HG03575 (cell line): Measurements from ENCODE around the gene PDSS2.
"Not testable (repeated sequence)": the region's sequence is repeated elsewhere in the genome, so short reads cannot be mapped to it uniquely, and the experiment has no call there.

Source experiments
- ATAC-seq: cut with Tn5 transposase; IDR thresholded peaks from one replicate; pipeline ENCODE4 v1.9.1; 2021; ENCODE audit not compliant: unreplicated experiment, insufficient number of reproducible peaks, low FRiP score; ENCODE audit errors: extremely low read depth

PDSS2 gene

DNA sequence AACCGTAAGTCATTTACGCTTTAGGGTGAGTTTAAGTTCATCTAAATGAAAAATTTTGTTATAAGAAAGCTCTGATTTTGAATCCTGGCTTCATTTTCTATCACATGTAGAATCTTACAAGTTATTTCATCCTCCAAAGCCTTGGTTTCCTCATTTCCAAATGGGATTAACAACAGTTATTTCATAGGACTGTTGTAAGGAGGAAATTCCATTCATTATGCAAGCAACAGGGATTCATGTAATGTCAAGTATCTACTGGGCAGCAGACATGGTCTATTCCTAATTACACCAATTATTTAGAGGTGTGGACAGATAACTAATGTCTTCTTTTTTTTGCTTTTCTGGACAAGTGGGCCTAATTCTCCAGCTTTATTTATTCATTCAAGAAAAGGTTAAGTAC, 154.0 kb downstream of the PDSS2 start:
- ATAC-seq, result no peak

DNA sequence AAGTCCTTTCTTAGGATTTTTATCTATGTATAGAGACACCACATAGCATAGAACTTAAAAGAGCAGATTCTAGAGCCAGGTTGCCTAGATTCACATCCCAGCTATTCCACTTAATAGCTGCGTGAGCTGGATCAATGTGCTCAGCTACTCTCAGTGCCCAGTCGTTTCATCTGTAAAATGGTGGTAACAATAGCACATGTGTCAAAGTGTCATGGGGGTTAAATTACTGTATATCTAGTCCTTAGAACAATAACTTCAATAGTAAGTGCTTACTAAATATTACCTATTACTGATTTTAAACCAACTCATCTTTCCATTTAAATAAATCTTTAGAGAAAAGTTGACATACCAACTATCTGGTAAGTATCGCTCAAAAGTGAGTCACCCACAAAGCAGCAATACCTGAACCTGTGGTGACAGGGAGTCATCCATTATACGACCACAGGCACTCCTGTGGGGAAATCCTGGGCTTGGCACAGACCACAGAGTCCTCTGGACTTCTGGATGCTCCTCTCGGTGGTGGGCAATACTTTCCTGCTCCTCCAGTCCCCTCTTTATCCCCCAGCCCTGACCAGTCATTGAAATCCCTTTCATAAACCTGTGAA, 154.8 kb downstream of the PDSS2 start:
- ATAC-seq, result no peak

DNA sequence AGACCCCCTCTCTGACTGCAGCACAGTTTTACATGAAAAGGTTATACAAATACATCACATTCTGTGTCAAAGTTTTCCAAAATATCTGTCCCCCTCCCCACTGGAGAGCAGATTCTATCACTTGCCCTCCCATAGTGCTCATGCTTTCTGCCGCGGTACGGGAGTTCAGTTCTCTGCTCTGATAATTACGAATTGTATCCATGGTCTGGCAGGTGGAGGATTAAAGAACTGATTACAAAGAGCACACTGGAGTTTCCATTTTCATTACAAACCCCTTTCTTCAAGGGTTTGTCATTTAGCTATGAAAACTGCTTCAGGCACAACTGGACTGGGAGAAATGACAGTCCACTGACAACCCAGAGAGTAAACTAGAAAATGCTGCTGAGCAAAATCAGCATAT, 166.0 kb downstream of the PDSS2 start:
- no peak for ATAC-seq

DNA sequence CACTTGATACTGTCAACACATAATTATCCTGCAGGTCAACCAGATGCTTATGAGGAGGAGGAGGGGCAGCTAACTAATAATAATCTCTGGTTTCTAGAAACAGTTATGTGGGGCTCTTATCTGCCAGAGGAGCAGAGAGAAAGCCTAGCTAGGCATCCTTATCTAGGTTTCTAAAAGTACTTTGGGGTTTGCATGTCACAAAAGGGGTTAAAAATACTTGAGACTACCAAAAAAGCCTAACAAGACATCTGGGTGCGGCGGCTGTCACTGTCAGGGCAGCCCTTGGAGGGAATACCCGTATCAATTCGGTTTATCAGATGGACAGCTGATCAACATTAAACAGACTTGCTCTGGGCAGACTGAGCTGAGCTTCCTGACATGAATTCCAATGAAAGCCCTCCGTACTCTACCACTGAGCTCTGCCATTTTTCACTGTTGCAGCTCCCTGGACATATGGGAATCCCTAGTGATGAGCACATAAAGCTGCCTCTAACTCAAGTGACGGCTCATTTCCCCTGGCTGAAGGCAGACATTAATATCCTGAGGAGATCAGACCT, 166.6 kb downstream of the PDSS2 start:
- no peak for ATAC-seq

DNA sequence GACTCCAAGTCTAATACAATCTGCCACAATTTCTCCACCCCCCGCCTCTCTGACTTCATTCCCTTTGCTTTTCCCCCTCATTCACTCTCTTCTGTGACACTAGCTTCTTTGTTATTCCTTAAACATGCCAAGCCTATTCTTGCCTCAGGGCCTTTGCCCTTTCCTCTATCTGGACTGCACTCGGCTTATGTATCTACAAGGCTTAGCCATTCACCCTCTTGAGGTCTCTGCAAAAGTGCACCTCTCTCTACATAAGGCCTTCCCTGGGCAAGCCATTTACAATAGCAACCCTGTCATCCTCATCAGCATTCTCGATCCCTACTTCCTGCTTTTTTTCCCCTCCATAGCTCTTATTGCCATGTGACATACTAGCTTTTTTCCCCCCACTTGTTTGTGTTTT, 168.9 kb downstream of the PDSS2 start:
- no peak for ATAC-seq

DNA sequence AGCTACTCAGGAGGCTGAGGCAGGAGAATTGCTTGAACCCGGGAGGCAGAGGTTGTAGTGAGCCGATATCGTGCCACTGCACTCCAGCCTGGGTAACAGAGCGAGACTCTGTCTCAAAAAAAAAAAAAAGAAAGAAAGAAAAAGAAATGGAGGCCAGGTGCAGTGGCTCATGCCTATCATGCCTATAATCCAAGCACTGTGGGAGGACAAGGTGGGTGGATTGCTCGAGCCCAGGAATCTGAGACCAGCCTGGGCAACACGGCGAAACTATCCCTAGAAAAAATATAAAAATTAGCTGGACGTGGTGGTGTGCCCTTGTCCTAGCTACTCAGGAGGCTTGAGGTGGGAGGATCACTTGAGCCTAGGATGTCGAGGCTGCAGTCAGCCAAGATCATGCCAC, 170.1 kb downstream of the PDSS2 start:
- ATAC-seq, result not testable (repeated sequence)

DNA sequence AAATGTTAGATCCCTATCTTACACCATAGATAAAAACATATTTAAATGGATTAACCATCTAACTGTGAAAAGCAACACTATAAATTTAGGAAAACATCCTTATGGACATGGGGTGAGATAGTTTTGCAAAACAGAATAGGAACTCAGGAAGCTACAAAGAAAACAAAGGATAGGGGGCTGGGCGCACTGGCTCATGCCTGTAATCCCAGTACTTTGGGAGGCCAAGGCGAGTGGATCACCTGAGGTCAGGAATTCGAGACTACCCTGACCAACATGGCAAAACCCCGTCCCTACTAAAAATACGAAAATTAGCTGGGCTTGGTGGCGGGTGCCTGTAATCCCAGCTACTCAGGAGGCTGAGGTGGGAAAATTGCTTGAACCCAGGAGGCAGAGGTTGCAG, 173.7 kb downstream of the PDSS2 start:
- not testable (repeated sequence) for ATAC-seq

DNA sequence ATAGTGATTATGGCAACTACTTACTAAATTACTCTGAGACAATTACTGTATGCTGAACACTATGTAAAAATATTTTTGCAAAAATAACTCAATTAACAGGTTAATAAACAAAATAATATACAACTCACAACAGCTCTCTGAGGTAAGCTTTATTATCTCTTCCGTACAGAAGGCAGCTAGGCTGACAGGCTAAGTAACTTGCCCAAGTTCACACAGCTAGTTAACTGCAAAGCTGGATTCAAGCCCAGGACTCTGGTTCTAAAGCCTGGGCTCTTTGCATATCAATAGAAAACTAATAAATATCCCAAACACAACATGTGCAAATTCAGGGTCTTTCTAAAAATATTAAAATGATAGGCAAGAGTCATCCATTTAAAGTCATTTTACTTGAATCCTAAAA, 174.6 kb downstream of the PDSS2 start:
- ATAC-seq, result no peak

DNA sequence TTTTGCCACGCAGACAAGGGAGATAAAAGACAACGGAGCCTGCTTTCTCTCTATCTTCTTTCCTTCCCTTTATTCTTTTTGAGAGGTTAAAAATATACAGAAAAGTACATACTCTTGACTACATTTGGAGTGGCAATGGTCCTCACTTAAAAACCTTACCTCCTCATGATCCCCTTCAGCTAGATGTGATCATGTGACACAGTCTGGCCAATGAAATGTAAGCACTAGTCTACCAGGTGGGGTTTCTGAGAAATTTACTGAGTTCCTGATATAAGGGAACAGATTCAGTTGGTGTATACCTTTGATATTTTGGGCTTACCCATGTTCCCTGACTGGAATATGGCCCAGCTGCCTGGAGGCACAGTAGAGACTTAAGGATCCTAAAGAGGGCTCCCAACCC, 178.6 kb downstream of the PDSS2 start:
- ATAC-seq, result no peak

DNA sequence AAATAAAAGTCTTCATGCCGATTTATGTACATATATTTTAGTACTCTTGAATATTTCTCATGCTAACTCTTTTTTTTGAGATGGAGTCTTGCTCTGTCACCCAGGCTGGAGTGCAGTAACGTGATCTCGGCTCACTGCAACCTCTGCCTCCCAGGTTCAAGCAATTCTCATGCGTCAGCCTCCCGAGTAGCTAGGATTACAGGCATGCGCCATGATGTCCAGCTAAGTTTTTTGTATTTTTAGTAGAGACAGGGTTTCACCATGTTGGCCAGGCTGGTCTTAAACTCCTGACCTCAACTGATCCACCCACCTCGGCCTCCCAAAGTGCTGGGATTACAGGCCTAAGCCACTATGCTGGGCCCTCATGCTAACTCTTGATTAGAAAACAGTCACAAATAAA, 179.4 kb downstream of the PDSS2 start:
- ATAC-seq, result not testable (repeated sequence)

DNA sequence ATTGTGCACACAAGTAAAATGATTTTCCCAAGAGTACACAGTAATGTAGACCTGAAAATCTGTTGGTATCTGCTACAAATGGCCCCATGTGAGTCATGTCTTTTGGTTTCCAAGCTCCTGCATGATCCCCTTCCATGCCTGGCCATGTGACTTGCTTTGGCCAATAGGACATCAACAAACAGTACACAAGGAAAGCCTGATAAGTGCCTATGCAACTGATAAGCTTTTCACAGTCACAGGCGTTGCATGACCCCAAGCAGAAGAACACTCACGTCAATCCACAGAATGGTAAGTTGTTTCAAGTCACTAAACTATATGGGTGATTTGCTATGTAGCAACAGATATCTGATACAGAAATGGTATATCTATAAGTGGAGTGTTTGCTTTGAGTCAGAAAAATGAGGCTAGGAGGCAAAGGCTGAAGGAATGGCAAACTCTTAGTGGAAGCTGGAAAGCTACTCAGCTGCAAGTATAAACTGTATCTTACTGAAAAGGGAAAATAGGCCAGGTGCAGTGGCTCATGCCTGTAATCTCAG, 184.0 kb downstream of the PDSS2 start:
- no peak for ATAC-seq

DNA sequence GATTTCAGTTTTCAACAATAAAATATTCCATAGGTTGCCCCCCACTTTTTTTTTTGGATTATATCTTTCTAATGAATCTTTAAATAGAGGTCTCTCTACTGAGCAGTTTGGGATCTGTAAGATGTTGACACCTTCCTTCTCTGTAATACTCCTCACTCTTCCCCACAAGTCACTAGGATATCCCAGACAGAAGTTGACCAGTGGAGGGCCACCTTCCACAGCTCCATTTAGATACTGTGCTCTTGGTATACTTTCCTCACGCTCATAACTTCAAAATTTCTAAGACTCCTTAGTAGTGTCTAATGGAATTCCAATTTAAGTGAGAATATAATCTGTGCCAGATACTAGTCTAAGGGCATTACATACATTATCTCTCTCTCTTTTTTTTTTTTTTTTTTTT, 185.1 kb downstream of the PDSS2 start:
- no peak for ATAC-seq

DNA sequence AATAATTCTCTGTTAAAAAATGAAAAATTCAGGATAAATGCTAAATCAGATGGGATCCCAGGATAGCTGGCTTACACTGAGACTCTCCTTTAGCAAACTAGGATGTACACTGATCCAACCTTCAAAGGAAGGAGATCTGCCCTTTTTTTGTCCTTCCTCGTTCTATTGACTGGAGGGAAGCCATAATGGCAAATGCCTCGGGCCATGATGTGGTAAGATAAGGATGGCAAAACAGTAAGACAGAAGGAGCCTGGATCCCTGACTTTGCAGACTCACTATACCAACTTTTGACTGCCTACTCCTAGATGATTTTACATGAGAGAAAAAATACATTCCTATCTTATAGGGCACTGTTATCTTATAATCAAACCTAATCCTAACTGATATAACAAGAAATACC, 187.1 kb downstream of the PDSS2 start:
- no peak for ATAC-seq

DNA sequence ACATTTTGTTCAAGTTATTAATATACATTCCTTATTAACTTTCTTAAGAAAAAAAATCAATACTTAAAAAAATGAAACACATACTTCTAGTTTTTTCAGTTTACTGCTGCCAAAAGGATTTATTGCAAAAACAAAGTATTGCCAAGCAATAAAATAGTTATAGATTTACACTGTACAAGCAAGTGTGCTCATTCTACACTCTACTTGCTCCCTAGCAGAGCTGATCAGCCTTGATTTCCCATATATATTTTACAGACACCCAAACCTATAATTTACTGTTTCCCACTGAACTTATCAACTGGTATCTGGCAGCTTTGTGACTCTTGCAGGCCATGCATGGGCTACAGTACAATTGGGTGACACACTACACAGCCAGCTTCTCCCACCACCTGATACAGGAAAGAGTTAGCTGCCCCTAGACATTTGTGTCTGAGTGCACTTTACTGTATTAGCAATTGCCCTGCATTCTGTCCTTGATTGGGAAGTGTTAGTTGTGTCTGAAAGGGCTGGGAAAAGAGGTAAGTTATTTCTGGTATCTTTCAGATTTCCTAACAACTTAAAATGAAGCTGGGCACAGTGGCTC, 188.1 kb downstream of the PDSS2 start:
- no peak for ATAC-seq

DNA sequence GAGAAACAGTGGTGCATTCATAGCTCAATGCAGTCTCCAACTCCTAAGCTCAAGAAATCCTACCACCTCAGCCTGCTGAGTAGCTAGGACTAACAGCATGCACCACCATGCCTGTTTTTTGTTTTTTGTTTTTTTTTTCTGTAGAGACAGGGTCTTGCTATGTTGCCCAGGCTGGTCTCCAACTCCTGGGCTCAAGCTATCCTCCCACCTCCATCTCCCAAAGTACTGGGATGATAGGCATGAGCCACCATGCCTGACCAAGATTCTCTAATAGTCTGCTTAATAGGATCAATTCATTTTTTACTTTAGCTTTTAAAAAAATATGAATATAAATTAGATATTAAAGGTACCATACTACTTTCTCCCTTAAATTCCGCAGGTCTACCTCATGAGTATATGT, 191.7 kb downstream of the PDSS2 start:
- ATAC-seq, result no peak

DNA sequence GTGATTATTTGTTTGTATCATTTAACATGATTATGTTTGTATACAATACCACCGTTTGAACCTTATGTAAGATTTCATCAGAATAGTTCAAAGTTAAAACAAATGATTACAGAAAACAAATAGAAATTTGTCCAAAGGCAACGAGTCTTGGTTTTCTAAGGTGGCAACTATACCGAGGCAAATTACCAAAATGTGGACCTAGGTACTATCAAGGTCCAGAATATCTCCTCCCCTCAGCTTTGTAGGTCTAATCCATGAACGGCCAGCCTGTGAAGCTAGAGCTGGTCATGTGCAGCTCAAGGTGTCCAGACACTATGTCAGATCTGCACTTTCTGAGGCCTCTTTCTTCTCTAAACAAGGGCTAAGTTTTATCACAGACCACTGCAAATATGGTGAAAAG, 192.4 kb downstream of the PDSS2 start:
- ATAC-seq, result no peak

DNA sequence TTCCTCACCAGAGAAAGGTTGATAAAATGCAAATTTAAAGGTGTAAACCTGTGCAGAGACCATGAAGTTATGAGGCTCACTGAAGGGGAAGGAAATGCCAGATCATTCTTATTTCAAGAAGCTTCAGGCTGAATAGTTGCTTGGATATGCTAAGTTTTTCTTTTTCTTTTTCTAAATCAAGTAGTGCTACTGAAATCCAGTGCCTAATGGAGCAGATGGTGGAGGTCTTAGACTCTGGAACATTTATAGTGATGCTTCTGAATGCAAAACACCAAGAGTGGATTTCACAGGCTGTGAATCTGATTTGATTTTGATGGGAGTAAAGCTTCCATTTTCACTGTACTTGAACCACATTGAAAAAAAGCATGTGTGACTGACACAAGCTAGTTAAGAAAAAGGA, 192.8 kb downstream of the PDSS2 start:
- ATAC-seq, result no peak

DNA sequence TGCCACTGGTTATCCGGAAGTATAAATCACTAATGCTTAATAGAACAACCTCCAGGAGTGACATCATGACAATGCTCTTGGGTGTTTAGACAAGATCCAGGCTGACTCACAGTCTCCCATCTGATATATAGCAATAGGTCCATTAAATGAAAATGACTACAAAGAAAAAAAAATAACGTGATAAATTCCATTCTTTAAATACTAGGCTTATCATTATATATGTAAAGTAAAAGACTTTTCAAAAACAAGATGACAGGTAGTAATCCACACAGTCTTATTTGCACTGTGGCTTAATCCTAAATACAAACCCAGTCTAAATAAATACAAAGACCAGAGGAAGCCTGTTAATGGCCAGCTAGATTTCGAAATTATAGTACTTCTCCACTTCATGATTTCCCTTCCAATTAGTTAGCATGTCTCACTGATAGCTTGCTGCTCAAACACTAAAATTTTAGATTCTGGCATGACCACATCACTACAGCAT, 195.0 kb downstream of the PDSS2 start:
- ATAC-seq, result no peak

DNA sequence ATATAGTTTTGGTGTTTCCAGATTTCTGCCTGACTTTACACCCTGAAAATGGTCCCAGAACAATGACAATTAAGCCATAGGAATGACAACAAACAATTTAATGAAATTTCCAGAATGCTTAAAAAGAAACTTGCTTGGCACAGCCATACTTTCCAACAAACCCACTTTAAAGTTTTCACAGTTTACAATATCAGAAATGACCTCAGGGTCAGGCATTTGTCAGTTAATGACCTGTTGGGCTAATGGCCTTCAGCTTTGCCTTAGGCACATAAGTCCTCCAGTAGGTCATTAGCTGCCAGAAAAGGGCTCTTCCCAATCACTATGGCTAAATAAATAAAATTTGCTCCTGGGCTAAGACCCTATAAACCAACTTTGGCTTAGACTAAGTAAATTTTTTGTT, 199.4 kb downstream of the PDSS2 start:
- ATAC-seq, result no peak

DNA sequence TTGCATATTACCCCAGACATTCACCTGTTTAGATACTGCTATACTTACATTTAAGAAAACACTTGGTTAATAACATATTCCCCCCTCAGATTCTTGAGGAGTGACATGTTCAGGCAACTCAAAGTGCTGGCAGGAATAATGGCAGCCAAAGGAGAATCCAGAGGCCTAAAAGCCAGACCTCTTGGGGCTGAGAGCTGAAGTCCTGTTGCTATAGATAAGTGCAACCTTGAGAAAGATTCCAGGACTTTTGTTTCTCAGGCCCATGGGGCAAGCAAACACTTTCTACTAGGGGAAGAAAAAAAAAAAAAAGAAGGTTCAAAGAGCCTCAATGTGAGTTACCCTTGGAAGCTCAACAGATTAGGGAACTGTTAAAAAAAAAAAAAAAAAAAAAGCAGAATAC, 211.2 kb downstream of the PDSS2 start:
- no peak for ATAC-seq
